GM12874 (cell line): ENCODE results near the gene MAPK7.

Experiments used
- TF ChIP-seq, protein P1 (sequence below): IDR thresholded peaks from 2 replicates; pipeline ENCODE4 v1.5.1; 2011; ENCODE audit warnings: low read depth, mild to moderate bottlenecking, control low read depth, low read length, moderate library complexity; ENCODE audit not compliant: insufficient read depth

Gene MAPK7

DNA sequence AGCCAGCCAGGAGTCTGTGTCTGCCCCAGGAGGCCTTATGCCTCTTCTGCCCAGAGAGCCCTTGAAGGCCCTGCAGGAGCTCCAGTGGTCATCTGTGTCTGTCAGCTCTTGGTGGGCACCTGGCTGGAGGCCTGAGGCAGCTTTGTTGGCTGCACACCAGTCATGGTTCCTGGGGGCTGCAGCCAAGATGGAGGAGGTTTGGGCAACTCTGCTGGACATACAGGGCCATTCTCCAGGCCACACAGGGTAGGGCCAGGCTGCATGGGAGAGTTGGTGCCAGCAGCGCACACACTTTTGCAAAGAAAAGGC lies 45.2 kb upstream of the MAPK7 start:
- TF ChIP-seq, protein P1, sequence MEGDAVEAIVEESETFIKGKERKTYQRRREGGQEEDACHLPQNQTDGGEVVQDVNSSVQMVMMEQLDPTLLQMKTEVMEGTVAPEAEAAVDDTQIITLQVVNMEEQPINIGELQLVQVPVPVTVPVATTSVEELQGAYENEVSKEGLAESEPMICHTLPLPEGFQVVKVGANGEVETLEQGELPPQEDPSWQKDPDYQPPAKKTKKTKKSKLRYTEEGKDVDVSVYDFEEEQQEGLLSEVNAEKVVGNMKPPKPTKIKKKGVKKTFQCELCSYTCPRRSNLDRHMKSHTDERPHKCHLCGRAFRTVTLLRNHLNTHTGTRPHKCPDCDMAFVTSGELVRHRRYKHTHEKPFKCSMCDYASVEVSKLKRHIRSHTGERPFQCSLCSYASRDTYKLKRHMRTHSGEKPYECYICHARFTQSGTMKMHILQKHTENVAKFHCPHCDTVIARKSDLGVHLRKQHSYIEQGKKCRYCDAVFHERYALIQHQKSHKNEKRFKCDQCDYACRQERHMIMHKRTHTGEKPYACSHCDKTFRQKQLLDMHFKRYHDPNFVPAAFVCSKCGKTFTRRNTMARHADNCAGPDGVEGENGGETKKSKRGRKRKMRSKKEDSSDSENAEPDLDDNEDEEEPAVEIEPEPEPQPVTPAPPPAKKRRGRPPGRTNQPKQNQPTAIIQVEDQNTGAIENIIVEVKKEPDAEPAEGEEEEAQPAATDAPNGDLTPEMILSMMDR = no peak

DNA sequence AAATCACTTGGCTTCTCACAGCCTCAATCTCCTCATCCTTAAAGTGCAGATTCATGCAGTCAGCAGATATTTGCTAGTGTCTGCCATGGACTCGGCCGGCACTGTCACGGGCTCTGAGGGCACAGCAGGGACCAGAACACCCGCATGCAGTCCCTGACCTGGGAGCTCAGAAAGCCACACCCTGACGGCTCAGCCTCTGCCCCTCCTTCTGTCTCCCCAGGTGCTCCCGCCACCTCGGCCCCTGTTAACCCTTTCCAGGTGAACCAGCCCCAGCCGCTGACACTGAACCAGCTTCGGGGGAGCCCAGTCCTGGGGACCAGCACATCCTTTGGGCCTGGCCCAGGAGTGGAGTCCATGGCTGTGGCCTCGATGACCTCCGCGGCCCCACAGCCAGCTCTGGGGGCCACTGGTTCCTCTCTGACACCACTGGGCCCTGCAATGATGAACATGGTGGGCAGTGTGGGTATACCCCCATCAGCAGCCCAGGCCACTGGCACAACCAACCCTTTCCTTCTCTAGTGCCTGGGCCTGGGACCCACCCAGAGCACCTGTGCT lies 44.5 kb upstream of the MAPK7 start:
- TF ChIP-seq, protein P1 = no peak

GRCh38 chr17:19334331-19334730 lies 44.0 kb upstream of the MAPK7 start:
- TF ChIP-seq, protein P1 = no peak

GRCh38 chr17:19335951-19336631 lies 42.2 kb upstream of the MAPK7 start:
- TF ChIP-seq, protein P1 = no peak

- TF ChIP-seq, protein P1 = no peak
These were observed 41.2 kb upstream of the MAPK7 start for GRCh38 chr17:19336938-19337711.

DNA sequence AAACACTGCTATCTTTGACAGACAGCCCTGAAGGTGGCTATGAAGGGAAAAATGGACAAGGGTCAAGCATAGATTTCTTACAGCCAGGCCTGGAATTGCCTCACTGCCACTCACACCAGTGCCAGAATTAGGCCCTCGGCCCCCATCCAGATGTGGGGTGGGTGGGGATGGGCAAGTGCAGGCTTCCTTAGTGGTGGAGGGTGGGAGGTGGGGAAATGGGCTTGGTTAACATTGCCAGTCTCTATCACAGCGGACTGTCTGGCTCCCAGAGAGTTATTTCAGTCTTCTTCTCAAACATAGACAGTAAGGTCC lies 40.6 kb upstream of the MAPK7 start:
- TF ChIP-seq, protein P1 = no peak

DNA sequence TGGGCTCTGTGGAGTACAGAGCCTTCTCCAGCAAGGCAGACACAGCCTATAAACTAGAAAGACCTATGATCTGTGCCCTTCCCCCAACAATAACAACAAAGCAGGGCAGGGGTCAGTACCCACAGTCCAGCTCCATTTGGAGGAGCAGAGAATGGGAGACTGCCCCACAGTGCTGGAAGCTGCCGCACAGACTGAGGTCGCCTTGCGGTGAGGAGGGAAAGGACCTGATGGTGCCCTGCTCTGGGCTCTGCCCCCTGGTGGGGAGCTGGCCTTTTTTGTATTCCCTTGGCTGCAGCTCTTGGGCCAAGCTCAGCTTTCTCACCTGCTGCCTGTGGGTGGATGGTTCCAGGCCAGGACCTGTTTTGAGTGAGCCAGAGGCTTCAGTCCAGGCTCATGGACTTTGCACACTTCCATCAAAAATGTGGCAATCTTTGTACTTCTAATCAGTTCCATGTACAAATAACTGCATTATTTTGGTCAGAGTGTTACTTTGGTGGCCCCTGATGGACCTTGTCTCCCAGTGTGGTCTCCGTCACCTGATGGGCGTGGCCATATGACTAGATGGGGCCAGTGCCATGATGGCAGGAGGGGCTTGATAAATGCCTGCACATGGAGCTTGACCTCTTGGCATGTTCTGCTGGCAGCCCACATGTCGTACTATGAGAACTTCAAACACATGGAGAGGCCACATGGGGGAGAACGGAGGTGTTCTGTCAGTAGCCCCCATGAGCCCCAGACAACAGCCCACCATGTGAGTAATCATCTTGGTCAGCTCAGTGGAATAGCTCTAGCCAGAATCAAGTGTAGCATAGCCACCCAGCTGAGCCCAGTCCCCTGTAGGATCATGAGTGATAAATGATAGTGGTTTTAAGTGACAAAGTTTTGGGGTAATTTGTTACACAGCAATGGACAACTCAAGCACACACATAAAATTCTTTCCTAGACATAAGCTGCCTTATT lies 40.0 kb upstream of the MAPK7 start:
- TF ChIP-seq, protein P1 = peak; percentile 76
